ENCODE measurements around the gene ZNF823. TPM values are rescaled to one million over a fixed set of nuclear protein-coding genes. Genes with fewer than 3 reads are reported as not detected.

Gene ZNF823
- total RNA-seq (2014; rRNA removed; shearing (Covaris generic)), result 6.8 and 7.2 TPM in 2 replicates
- polyA plus RNA-seq (2016; fragmentation: Nextera tagmentation; extraction: Ambion mirVana), result 1.9 and 3.0 TPM in 2 replicates

GRCh38 chr19:11738746-11739620 is at the start of gene ZNF823:
TSS of gene ZNF823 (minus strand) at chr19:11738946. CDS start at chr19:11738819, 127 bp downstream.
- Histone ChIP-seq H3F3A (ENCODE audit: insufficient read depth) (peaks cover 16% of the 10 kb centered on the region; the same call in 1 of the 2 replicates), H3K9me2 (ENCODE audit: insufficient read depth) (no peaks in the 10 kb centered on the region), H2AFZ (peak within 1 kb of the TSS; percentile 85), H3K36me3 (ENCODE audit: low read depth) (no peaks in the 10 kb centered on the region), H4K20me1 (ENCODE audit: insufficient read depth) (no peaks in the 10 kb centered on the region), H3K27me3 (replicated peaks; ENCODE audit: insufficient read depth) (no peaks in the 10 kb centered on the region), H3K79me2 (ENCODE audit: insufficient read depth) (peaks cover 31% of the 10 kb centered on the region), H3K9ac (peak within 1 kb of the TSS; percentile 83), H3K4me1 (ENCODE audit: insufficient read depth) (peaks cover 17% of the 10 kb centered on the region), H3K4me2 (ENCODE audit: unreplicated experiment) (peak within 1 kb of the TSS; percentile 84), H3K9me3 (ENCODE audit: low read depth) (no peaks in the 10 kb centered on the region), H3K27ac (peak within 1 kb of the TSS; percentile 40; the same call in 1 of the 2 replicates), H3K4me3 (peak within 1 kb of the TSS; percentile 82)
- 1% methylated on average over 35 of the region's 35 CpGs for WGBS, 2 experiments (ENCODE audit: low coverage in 1 of 2, low lambda C conversion rate in 2 of 2, missing lambda C conversion rate in 2 of 2)
- peak; percentile 98 for DNase-seq
- in situ Hi-C loops (cut with MboI), result no loop called here
- TF ChIP-seq EZH2 (IDR thresholded peaks at IDR 0.05; ENCODE audit: insufficient read depth, poor library complexity, severe bottlenecking), result no peak
- no peak for TF ChIP-seq EZH2phosphoT487 (IDR thresholded peaks at IDR 0.05; ENCODE audit: insufficient read depth, low read depth)

GRCh38 chr19:11787536-11787935 is 48.8 kb upstream of the ZNF823 start:
- Histone ChIP-seq H3K9me3 (ENCODE audit: low read depth) (peaks cover 6% of the 10 kb centered on the region), H3K27me3 (replicated peaks; ENCODE audit: insufficient read depth) (no peaks in the 10 kb centered on the region), H2AFZ (no peak overlapping the region), H3K36me3 (ENCODE audit: low read depth) (peaks cover 15% of the 10 kb centered on the region), H3K9ac (no peak overlapping the region), H4K20me1 (ENCODE audit: insufficient read depth) (no peaks in the 10 kb centered on the region), H3K4me1 (ENCODE audit: insufficient read depth) (no peaks in the 10 kb centered on the region), H3F3A (ENCODE audit: insufficient read depth) (no peaks in the 10 kb centered on the region), H3K79me2 (ENCODE audit: insufficient read depth) (no peaks in the 10 kb centered on the region), H3K27ac (no peak overlapping the region), H3K4me2 (ENCODE audit: unreplicated experiment) (no peak overlapping the region), H3K9me2 (ENCODE audit: insufficient read depth) (no peaks in the 10 kb centered on the region), H3K4me3 (no peak overlapping the region)
- TF ChIP-seq EZH2 (IDR thresholded peaks at IDR 0.05; ENCODE audit: insufficient read depth, poor library complexity, severe bottlenecking) (no peak), EZH2phosphoT487 (IDR thresholded peaks at IDR 0.05; ENCODE audit: insufficient read depth, low read depth) (no peak)
- in situ Hi-C loops (cut with MboI), result no loop called here
- DNase-seq, result no peak
- 76 to 80% methylated on average over 3 of the region's 3 CpGs for WGBS, 2 experiments (ENCODE audit: low coverage in 1 of 2, low lambda C conversion rate in 2 of 2, missing lambda C conversion rate in 2 of 2)

- H3K4me2 ChIP-seq (ENCODE audit: unreplicated experiment), result no peak overlapping the region
- H3K36me3 ChIP-seq (ENCODE audit: low read depth), result peaks cover 47% of the 10 kb centered on the region
- no peaks in the 10 kb centered on the region for H3K27me3 ChIP-seq (replicated peaks; ENCODE audit: insufficient read depth)
- TF ChIP-seq EZH2phosphoT487 (IDR thresholded peaks at IDR 0.05; ENCODE audit: insufficient read depth, low read depth), result no peak
- no peak for TF ChIP-seq EZH2 (IDR thresholded peaks at IDR 0.05; ENCODE audit: insufficient read depth, poor library complexity, severe bottlenecking)
- H3K9me3 ChIP-seq (ENCODE audit: low read depth), result peaks cover 25% of the 10 kb centered on the region
- no peaks in the 10 kb centered on the region for H3K9me2 ChIP-seq (ENCODE audit: insufficient read depth)
- no peak overlapping the region for H3K27ac ChIP-seq
- in situ Hi-C loops (cut with MboI), result no loop called here
- H3F3A ChIP-seq (ENCODE audit: insufficient read depth), result peaks cover 11% of the 10 kb centered on the region; the same call in 1 of the 2 replicates
- no peaks in the 10 kb centered on the region for H3K4me1 ChIP-seq (ENCODE audit: insufficient read depth)
- H3K79me2 ChIP-seq (ENCODE audit: insufficient read depth), result no peaks in the 10 kb centered on the region
- H4K20me1 ChIP-seq (ENCODE audit: insufficient read depth), result no peaks in the 10 kb centered on the region
- DNase-seq, result no peak
- 96% methylated on average over 3 of the region's 3 CpGs for WGBS, 2 experiments (ENCODE audit: low coverage in 1 of 2, low lambda C conversion rate in 2 of 2, missing lambda C conversion rate in 2 of 2)
- H3K9ac ChIP-seq, result no peak overlapping the region
- H2AFZ ChIP-seq, result no peak overlapping the region
- no peak overlapping the region for H3K4me3 ChIP-seq
Observed at GRCh38 chr19:11784356-11784755, 45.6 kb upstream of the ZNF823 start.

- Histone ChIP-seq H3K4me1 (ENCODE audit: insufficient read depth) (no peaks in the 10 kb centered on the region), H3K4me3 (no peak overlapping the region), H3K9ac (no peak overlapping the region), H3F3A (ENCODE audit: insufficient read depth) (peaks cover 11% of the 10 kb centered on the region; the same call in 1 of the 2 replicates), H2AFZ (no peak overlapping the region), H3K9me3 (ENCODE audit: low read depth) (peaks cover 25% of the 10 kb centered on the region), H4K20me1 (ENCODE audit: insufficient read depth) (no peaks in the 10 kb centered on the region), H3K27me3 (replicated peaks; ENCODE audit: insufficient read depth) (no peaks in the 10 kb centered on the region), H3K4me2 (ENCODE audit: unreplicated experiment) (no peak overlapping the region), H3K79me2 (ENCODE audit: insufficient read depth) (no peaks in the 10 kb centered on the region), H3K27ac (no peak overlapping the region), H3K9me2 (ENCODE audit: insufficient read depth) (no peaks in the 10 kb centered on the region), H3K36me3 (ENCODE audit: low read depth) (peaks cover 53% of the 10 kb centered on the region)
- DNase-seq, result no peak
- TF ChIP-seq EZH2 (IDR thresholded peaks at IDR 0.05; ENCODE audit: insufficient read depth, poor library complexity, severe bottlenecking) (no peak), EZH2phosphoT487 (IDR thresholded peaks at IDR 0.05; ENCODE audit: insufficient read depth, low read depth) (no peak)
- 96 to 98% methylated on average over 1 of the region's 1 CpG for WGBS, 2 experiments (ENCODE audit: low coverage in 1 of 2, low lambda C conversion rate in 2 of 2, missing lambda C conversion rate in 2 of 2)
- in situ Hi-C loops (cut with MboI), result no loop called here
Observed at GRCh38 chr19:11783767-11784166, 45.0 kb upstream of the ZNF823 start.

All from GM23248 (cell line).